WTC11 (cell line): ENCODE data around the gene PDZD7. TPM values are rescaled to one million over a fixed set of nuclear protein-coding genes. Genes with fewer than 3 reads are reported as not detected.
A peak's percentile ranks its signal among the peaks of the same experiment; 100 is the strongest.

Source experiments
- ATAC-seq: fragments of 200-7000 bp; cut with Tn5 transposase; 2 replicates; pipeline ENCODE4 v1.10.0; 2021; ENCODE audit warnings: mild to moderate bottlenecking, moderate library complexity
- CTCF ChIA-PET: fragments of 300-600 bp; sonication (Branson Sonifier 250); formaldehyde crosslinking; loops from one replicate; lab custom pipeline; 2021; ENCODE audit warnings: antibody characterized with exemption; lab: Charles Lee
- POLR2A ChIA-PET: fragments of 350-600 bp; sonication (Branson Sonifier 250); formaldehyde crosslinking; loops from one replicate; lab custom pipeline; 2021; ENCODE audit warnings: antibody characterized with exemption; lab: Charles Lee
- DNase-seq: peaks from one replicate; pipeline ENCODE4 v3.0.0; 2021; ENCODE audit warnings: low spot score
- H3K27ac Mint-ChIP-seq: 2 replicates; pipeline ENCODE4 v1.8.0; 2021; ENCODE audit warnings: mixed read lengths
- H3K27me3 Mint-ChIP-seq: 2 replicates; pipeline ENCODE4 v1.8.0; 2021; ENCODE audit warnings: low read depth, mild to moderate bottlenecking, moderate library complexity, mixed read lengths
- H3K36me3 Mint-ChIP-seq: 2 replicates; pipeline ENCODE4 v1.8.0; 2021; ENCODE audit warnings: mixed read lengths
- H3K4me1 Mint-ChIP-seq: 2 replicates; pipeline ENCODE4 v1.8.0; 2022; ENCODE audit warnings: mixed read lengths
- H3K4me3 Mint-ChIP-seq: 2 replicates; pipeline ENCODE4 v1.8.0; 2021; ENCODE audit warnings: mild to moderate bottlenecking, moderate library complexity, mixed read lengths
- H3K9me3 Mint-ChIP-seq: 2 replicates; pipeline ENCODE4 v1.8.0; 2021; ENCODE audit warnings: mixed read lengths
- AR ChIP-seq: fragments of 250-450 bp; sonication (Bioruptor Pico); IDR thresholded peaks from 2 replicates; pipeline ENCODE4 v1.9.0; 2021; ENCODE audit warnings: mild to moderate bottlenecking
- ARID4B ChIP-seq: sonication (generic); formaldehyde crosslinking; IDR thresholded peaks from 2 replicates; pipeline ENCODE4 v1.8.0; 2023; ENCODE audit warnings: missing genetic modification reagents, mild to moderate bottlenecking, borderline replicate concordance
- CREB1 ChIP-seq: sonication (generic); formaldehyde crosslinking; IDR thresholded peaks from 2 replicates; pipeline ENCODE4 v1.8.0; 2023; ENCODE audit warnings: mild to moderate bottlenecking, missing genetic modification reagents
- E2F5 ChIP-seq: sonication (generic); formaldehyde crosslinking; IDR thresholded peaks from 2 replicates; pipeline ENCODE4 v1.8.1; 2022; ENCODE audit warnings: mild to moderate bottlenecking, moderate library complexity, missing genetic modification reagents
- ERG ChIP-seq: fragments of 250-450 bp; sonication (Bioruptor Pico); IDR thresholded peaks from 2 replicates; pipeline ENCODE4 v1.8.0; 2021; ENCODE audit warnings: mild to moderate bottlenecking
- ETV6 ChIP-seq: sonication (generic); formaldehyde crosslinking; IDR thresholded peaks from 2 replicates; pipeline ENCODE4 v1.8.1; 2022; ENCODE audit warnings: mild to moderate bottlenecking, missing genetic modification reagents
- GRHL2 ChIP-seq: fragments of 250-450 bp; sonication (Bioruptor Pico); IDR thresholded peaks from 2 replicates; pipeline ENCODE4 v1.8.0; 2022; ENCODE audit warnings: mild to moderate bottlenecking, moderate library complexity; ENCODE audit not compliant: insufficient replicate concordance, severe bottlenecking
- IRF1 ChIP-seq: sonication (generic); formaldehyde crosslinking; IDR thresholded peaks from 2 replicates; pipeline ENCODE4 v1.8.0; 2023; ENCODE audit warnings: missing genetic modification reagents
- KAT7 ChIP-seq: sonication (generic); formaldehyde crosslinking; IDR thresholded peaks from 2 replicates; pipeline ENCODE4 v1.8.1; 2023; ENCODE audit warnings: missing genetic modification reagents, mild to moderate bottlenecking, borderline replicate concordance
- MYBL2 ChIP-seq: sonication (generic); formaldehyde crosslinking; IDR thresholded peaks from 2 replicates; pipeline ENCODE4 v1.8.1; 2023; ENCODE audit warnings: mild to moderate bottlenecking, moderate library complexity, missing genetic modification reagents
- NR1H2 ChIP-seq: sonication (generic); formaldehyde crosslinking; IDR thresholded peaks from 2 replicates; pipeline ENCODE4 v1.9.0; 2021; ENCODE audit warnings: mild to moderate bottlenecking, moderate library complexity, missing genetic modification reagents
- NR2C2 ChIP-seq: sonication (generic); formaldehyde crosslinking; IDR thresholded peaks from 2 replicates; pipeline ENCODE4 v1.8.0; 2022; ENCODE audit warnings: mild to moderate bottlenecking, missing genetic modification reagents
- OVOL2 ChIP-seq: fragments of 250-450 bp; sonication (Bioruptor Pico); IDR thresholded peaks from 2 replicates; pipeline ENCODE4 v1.9.0; 2021; ENCODE audit warnings: mild to moderate bottlenecking, borderline replicate concordance
- PRRX2 ChIP-seq: fragments of 250-450 bp; sonication (Bioruptor Pico); IDR thresholded peaks from 2 replicates; pipeline ENCODE4 v1.8.0; 2021; ENCODE audit warnings: mild to moderate bottlenecking
- TCF7 ChIP-seq: sonication (generic); formaldehyde crosslinking; IDR thresholded peaks from 2 replicates; pipeline ENCODE4 v1.8.0; 2022; ENCODE audit warnings: mild to moderate bottlenecking, low read depth, missing genetic modification reagents, moderate library complexity
- ZMAT4 ChIP-seq: fragments of 250-450 bp; sonication (Bioruptor Pico); IDR thresholded peaks from 2 replicates; pipeline ENCODE4 v1.9.0; 2021; ENCODE audit warnings: mild to moderate bottlenecking
- ZNF317 ChIP-seq: sonication (generic); formaldehyde crosslinking; IDR thresholded peaks from 2 replicates; pipeline ENCODE4 v1.8.1; 2023; ENCODE audit warnings: low read depth, mild to moderate bottlenecking, moderate library complexity, missing genetic modification reagents, borderline replicate concordance
- ZNF425 ChIP-seq: fragments of 250-450 bp; sonication (Bioruptor Pico); conservative IDR thresholded peaks from 2 replicates; pipeline ENCODE4 v1.9.0; 2021; ENCODE audit warnings: mild to moderate bottlenecking
- total RNA-seq: library from RNA; stranded (reverse); gene quantifications from 3 replicates; pipeline ENCODE4 v1.2.3, GENCODE V29; 2021

PDZD7 gene
- total RNA-seq, 1 experiment from 2014 or later = 2.6 TPM

GRCh38 chr10:101065481-101066145, 34.7 kb upstream of the PDZD7 start:
- Mint-ChIP-seq H3K36me3 (no peaks in the 10 kb centered on the region), H3K4me1 (peaks cover 36% of the 10 kb centered on the region), H3K9me3 (no peaks in the 10 kb centered on the region), H3K4me3 (peak overlapping the region; percentile 93), H3K27me3 (peaks cover 68% of the 10 kb centered on the region), H3K27ac (no peak overlapping the region)
- TF ChIP-seq NR1H2 (CRISPR knock-in tag) (no peak), OVOL2 (CRISPR knock-in tag) (no peak), KAT7 (CRISPR knock-in tag) (no peak), PRRX2 (no peak), AR (CRISPR knock-in tag) (no peak), NR2C2 (CRISPR knock-in tag) (no peak), MYBL2 (no peak), ZNF317 (no peak), E2F5 (CRISPR knock-in tag) (no peak), ETV6 (no peak), IRF1 (CRISPR knock-in tag) (no peak), ZMAT4 (no peak), CREB1 (CRISPR knock-in tag) (no peak), TCF7 (CRISPR knock-in tag) (no peak)
- DNase-seq (no peak), ATAC-seq (no peak)
- ChIA-PET POLR2A (no interaction called here), CTCF (interaction anchor here (1.1 to 15.0 kb wide), 8 partner anchors 9 to 149 kb away, joined by 3 to 405 read pairs (median 6); no protein-coding TSS in a partner anchor)

GRCh38 chr10:101064415-101065030, 33.6 kb upstream of the PDZD7 start:
- Mint-ChIP-seq H3K27me3 (peaks cover 63% of the 10 kb centered on the region), H3K36me3 (no peaks in the 10 kb centered on the region), H3K4me3 (peak overlapping the region; percentile 80; the same call in 1 of the 2 replicates), H3K4me1 (peaks cover 40% of the 10 kb centered on the region), H3K9me3 (no peaks in the 10 kb centered on the region), H3K27ac (no peak overlapping the region)
- ChIA-PET POLR2A (interaction anchor here (0.6 kb wide), 1 partner anchor 209 kb away, joined by 4 read pairs; no protein-coding TSS in a partner anchor), CTCF (interaction anchor here (1.2 to 15.0 kb wide), 6 partner anchors 10 to 76 kb away, joined by 5 to 405 read pairs (median 70); no protein-coding TSS in a partner anchor)
- DNase-seq (no peak), ATAC-seq (no peak)
- TF ChIP-seq ZNF425 (CRISPR knock-in tag) (no peak), ARID4B (CRISPR knock-in tag) (no peak), ERG (CRISPR knock-in tag) (no peak), GRHL2 (CRISPR knock-in tag) (no peak), MYBL2 (no peak)
